Fibroblast of peridontal ligament (primary cell): Measurements from ENCODE around the gene NRXN2.

Experiments
- DNase-seq: peaks from one replicate; pipeline ENCODE4 v3.0.0-alpha.2; 2010; ENCODE audit errors: extremely low read depth

Gene NRXN2

GRCh38 chr11:64649291-64649697 lies 73.7 kb downstream of the NRXN2 start:
- peak; percentile 21 for DNase-seq

DNA sequence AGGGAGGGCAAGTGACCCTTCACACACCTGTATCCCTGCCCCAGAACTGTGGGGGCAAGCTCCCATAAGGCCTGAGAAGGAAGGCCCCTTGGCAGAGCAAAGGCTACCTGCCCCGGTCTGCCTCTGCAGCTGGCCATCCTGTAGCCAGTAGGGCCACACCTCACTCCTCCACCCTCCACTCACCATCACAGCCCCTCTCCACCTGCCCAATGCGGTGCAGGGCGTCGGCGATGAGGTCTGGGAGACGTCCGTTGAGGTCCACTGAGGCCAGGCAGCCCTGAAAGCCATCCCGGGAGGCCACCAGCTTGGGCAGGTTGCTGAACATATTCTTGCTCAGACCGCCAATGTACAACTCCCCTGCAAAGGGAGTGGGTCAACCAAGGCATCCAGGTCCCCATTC lies 74.4 kb downstream of the NRXN2 start:
- no peak for DNase-seq

DNA sequence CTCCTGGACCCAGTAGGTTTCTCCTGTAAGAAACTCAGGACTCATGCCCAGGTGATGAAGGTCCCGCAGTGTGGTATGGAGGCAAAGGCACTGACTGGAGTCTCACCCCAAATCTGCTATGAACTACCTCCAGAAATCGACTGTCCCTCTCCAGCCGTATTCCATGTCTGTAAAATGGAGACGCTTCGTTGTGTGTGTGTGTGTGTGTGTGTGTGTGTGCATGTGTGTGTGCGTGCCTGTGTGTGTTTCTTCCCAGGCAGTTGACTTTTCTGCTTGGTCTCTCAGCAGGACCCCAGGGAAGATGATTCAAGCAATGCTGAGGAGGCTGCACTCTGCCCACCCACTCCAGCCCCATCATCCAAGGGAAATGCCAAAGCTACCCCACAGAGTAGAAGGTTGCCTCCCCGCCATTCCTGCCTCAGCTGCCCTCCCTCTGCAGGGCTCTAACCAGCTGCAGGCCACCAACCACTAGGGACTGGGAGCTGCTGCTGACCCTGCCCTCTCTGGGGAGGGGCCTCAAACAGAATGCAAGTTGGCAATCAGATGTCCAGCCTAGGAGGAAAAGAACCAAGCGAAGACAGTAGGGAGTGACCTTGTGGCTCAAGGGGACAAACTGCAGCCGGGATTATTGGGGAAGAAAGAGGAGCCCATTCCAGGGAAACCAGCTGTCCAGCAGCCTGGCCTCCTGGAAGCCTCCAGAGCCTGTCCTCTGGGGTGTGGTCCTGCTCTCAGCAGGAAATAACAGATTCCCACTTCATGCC lies 75.8 kb downstream of the NRXN2 start:
- DNase-seq: no peak

- DNase-seq: no peak
Observed at GRCh38 chr11:64644647-64645275, 78.2 kb downstream of the NRXN2 start.

DNA sequence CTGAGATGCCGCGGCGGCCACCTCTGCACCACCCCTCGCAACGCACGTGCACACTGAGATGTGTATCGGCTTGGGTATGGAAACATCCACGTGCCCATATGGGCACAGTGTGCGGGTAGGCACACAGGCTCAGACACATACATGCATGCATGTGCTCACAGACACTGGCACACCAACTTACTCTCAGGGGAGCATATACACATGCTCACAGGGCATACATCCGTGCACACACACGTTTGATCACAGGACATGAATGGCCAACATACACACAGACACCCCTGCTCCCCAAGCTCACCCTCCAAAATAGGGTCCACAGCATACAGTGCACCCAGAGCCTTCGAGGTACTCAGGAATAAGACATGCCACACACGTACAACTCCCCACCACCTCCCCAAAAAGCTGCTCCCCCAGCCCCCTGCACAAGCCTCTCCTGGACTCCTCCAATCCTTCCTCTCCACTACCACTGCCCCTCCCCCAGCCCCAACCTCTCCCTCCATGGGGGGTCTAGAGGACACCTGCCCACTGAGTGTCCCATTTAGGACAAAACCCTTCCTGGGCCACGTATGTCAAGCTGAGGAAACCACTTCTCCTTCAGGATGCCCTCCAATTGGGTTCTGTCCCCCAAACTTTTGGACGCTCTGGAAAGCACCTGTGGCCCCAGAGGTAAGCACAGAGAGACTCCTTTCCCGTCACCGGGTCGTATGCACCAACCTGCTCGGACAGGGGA lies 78.9 kb downstream of the NRXN2 start:
- DNase-seq: no peak

GRCh38 chr11:64643256-64643881 lies 79.6 kb downstream of the NRXN2 start:
- DNase-seq: no peak

- no peak for DNase-seq
Observed at GRCh38 chr11:64642871-64643255, 80.1 kb downstream of the NRXN2 start.

- no peak for DNase-seq
Observed at GRCh38 chr11:64642418-64642735, 80.6 kb downstream of the NRXN2 start.

GRCh38 chr11:64641596-64642417 lies 81.2 kb downstream of the NRXN2 start:
- DNase-seq: no peak

- no peak for DNase-seq
Observed at GRCh38 chr11:64639885-64640284, 83.1 kb downstream of the NRXN2 start.

DNA sequence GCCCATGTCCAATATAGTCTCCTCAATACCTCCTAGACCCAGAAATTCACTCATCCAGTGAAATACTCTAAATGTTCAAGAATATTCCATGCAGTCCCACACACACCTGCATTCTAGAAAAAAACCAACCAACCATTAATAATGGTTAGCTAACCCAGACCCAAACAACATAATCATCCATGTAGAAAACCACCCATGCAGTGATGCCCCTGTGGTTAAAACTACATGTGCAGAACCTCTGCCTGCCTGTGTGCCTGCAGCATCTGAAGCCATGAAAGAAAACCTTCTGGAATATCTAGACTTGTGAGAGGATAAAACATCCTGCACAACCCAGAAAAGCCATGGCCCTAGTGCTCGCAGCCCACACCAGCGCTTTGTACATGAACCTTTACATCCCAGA lies 84.2 kb downstream of the NRXN2 start:
- no peak for DNase-seq

DNA sequence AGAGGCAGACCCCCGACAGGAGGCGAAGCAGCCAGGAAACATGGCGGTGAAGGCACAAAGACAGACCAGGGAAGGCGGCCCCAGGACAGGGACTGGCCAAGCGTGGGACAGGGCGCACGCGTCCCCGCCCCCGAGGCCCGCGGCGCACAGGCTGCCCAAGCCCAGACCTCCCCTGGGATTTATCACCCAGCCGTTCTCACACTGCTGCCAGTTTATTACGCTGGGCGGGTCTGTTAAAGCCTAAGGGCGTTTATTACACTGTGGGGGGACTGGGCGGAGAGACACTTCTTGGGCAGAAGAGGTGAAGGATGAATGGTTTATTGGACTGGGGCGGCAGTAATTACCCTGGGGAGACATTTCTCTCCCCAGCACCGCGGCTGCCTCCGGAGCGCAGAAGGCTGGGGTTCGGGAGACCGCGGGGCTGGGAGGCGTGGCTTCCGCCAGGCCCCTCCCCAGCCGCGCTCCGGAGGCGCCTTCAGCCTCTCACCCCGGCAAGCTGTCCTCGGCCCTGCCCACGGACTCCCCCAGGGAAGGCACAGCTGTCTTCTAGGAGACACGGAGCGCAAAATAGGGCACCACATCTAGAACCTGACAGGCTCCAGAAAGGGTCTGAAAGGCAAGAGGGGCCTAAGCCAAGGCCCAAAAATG lies 84.9 kb downstream of the NRXN2 start:
- no peak for DNase-seq

DNA sequence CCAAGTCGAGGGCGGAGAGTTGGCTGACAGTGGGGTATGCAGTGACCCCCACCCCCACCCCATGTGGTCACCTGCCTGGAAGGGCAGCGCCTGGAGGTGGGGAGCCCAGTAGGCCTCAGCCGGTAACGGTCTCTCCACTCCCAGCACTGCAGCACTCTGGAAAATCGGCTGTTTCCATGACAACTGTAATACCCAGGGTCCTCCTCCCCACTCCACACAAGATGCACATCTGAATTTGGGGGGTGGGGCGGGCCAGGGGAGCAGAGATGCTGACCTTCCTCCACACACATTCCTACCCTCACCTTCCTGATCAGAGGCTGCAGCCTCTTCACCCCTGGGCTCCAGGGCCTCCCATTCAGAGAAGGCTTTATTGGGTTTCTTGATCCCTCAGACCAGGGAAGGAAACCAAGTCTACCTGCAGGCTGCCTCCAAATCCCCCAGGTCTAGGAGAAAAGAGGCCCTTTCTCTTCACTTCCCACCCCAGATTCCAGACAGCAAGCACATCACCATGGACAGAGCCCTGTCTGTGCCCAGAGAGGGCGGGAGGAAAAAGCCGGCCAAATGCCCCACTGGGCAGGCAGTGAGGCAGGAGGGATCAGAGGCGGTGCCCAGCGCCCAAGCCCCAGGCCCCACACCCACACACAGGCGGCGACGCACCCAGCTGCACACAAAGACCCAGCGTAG lies 85.5 kb downstream of the NRXN2 start:
- no peak for DNase-seq

DNA sequence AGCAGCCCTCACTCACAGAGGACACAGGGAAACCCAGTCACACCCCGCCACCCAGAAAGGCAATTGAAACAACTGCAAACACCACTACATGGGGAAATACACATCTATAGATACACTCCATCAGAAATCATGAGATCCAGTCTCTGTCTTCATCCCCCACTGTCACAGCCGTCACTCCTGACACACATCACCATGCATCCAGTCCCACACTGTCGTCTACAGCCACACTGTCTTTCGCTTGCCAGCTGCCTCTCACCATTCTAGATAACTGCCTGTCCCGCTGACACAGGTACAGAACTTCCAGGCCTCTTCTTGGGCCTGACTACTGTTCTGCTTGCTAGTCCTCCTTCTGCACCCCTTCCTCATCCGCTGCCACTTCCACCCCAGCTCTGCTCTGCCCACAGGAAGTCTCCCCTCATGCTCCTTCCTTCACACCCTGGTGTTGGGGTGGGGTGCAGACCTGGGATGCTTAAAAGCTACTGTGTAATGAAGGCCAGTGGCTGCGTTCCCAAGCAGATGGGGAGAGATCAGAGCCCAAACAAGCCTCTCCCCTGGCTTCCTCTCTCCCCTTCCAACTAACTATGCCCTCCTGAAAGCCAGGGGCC lies 89.3 kb downstream of the NRXN2 start:
- no peak for DNase-seq

DNA sequence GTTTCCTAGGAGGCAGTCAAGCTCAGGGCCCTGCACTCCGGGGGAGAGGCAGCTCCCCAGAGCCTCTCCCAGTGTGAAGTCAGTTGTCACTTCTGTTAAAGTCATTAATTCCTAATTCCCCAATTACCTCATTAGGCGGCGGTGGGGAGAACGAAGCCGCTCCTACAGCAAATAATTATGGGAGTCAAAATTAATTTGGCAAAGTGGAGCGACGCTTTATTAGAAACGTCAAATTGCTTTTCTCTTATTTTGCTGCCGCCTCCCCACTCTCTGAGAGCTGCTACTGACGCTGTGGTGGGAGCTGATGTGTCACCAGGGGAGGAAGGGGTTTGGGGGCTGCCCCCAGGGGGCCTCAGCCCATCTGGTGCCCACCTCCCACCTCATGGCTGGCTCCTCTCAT lies 90.3 kb downstream of the NRXN2 start:
- no peak for DNase-seq

DNA sequence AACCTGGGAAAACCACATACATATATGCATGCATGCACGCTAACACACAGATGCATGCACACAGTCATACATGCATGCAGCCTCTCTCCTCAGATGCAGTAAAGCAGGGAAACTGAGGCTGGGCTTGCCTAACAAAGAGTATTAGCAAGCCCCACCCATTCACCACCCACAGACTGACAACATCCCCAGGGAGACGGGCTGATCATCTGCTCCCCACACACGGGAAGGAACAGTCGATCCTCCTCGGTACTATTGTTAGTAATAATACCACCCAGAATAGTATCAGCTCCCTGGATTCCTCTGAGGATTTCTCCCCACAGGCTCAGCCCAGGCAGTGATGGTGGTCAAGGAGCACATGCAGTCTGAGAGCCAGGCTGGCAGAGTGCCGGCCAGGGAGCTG lies 90.8 kb downstream of the NRXN2 start:
- no peak for DNase-seq

- DNase-seq: no peak
Observed at GRCh38 chr11:64631675-64632074, 91.3 kb downstream of the NRXN2 start.

DNA sequence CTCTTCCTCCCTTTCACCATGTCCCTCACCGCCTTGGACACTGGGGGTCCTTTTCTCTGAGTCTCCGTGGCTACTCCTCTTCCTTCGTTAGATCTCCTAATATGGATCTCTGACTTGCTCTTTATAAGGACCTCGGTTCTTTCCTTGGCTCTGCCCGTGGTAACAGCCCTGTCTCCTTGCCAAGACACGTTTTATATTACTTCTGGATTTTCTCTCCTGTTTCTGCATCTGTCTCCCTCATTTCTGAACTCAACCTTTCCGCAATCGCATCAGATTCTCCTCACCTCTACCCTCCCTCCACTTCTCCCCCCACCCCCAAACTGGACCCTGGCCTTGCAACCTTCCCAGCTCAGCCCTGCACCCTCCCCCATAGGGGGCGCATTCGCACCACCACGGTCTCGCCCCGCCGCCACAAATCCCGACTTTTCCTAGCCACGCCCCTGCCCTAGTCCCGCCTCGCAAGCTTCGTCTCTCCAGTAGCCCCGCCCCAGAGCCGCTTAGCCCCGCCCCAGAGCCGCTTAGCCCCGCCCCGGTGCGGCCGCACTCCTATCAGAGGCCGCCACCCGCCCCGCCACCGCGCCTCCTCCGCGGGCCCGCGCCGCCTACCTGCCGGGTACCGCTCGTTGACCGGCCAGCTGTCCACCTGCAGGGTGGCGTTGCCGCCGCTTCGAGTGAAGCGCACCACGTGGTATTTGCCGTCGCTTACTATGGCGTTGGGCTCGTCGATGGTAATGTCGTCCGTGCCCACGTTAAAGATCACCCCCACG lies 93.0 kb downstream of the NRXN2 start:
- no peak for DNase-seq

DNA sequence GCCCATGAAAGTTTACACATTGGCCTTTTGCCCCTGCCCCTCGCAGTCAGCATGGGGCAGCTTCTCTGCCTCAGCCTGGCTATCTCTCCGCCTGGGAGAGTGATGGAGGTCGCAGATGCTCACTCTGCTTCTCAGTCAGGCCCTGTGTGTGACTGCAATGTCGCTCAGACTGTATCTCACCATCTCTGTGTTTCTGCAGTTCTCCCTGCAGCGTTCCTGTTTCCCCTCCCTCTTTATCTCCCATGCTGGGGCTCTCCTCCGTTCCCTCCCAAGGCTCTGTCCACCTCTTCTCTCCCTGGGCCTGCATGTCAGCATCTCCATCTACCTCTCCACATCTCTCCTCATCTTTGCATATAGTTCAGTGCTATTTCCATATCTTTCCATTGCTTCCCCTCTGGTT lies 93.9 kb downstream of the NRXN2 start:
- no peak for DNase-seq

DNA sequence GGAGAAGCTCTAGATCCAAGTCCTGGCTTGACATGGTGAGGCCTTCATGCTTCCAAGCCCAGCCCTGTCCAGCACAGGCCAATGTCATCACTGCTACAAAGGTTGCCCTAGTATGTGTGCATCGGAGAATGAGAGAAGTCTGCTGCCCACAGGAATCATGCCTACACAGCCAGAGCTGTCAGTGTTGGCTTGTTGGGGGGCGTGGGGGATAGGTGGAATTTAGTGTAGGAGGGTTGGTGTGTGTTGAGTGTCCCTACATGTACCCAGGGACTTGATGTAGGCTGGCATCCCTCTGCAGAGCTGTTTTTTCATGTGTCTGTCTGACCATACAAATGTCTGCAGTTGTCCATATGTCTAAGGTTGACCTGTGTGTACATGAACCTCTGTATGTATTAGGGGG lies 94.4 kb downstream of the NRXN2 start:
- DNase-seq: no peak
